ENCODE results near the gene IFT80. TPM values are rescaled to one million over a fixed set of nuclear protein-coding genes. Genes with fewer than 3 reads are reported as not detected.

The IFT80 gene
- total RNA-seq, 1 experiment from 2014 or later: 19.3 TPM

- ChIA-PET CTCF (no interaction called here), POLR2A (no interaction called here)
- Histone ChIP-seq H3K4me3 (ENCODE audit: low read depth, low read length) (no peak overlapping the region), H3K27me3 (replicated peaks; ENCODE audit: control insufficient read depth, insufficient read depth, low read length) (no peaks in the 10 kb centered on the region), H3K9me3 (no peaks in the 10 kb centered on the region), H3K4me1 (0 out of 2 replicates have a peak, but pooled peaks cover 11% of the 10 kb centered on the region), H3K36me3 (ENCODE audit: control insufficient read depth, insufficient read depth, low read length) (peaks cover 1% of the 10 kb centered on the region; the same call in 1 of the 2 replicates)
- H3K27me3 Mint-ChIP-seq (ENCODE audit: insufficient read depth, unreplicated experiment): no peaks in the 10 kb centered on the region
- H3K27ac Mint-ChIP-seq (ENCODE audit: unreplicated experiment): peak overlapping the region; percentile 22
- H3K4me1 Mint-ChIP-seq (ENCODE audit: low read depth, unreplicated experiment): peaks cover 7% of the 10 kb centered on the region
- no peak for TF ChIP-seq CTCF (IDR thresholded peaks at IDR 0.05; ENCODE audit: insufficient read depth in 1 of 2, low read depth in 1 of 2, low read length in 1 of 2, severe bottlenecking in 1 of 2, unreplicated experiment in 1 of 2)
- peaks cover 10% of the 10 kb centered on the region for H3K36me3 Mint-ChIP-seq (ENCODE audit: insufficient read depth, unreplicated experiment)
- intact Hi-C loops (cut with micrococcal nuclease; ENCODE audit: unreplicated experiment): no loop called here
- BruUV-seq (replicated peaks): no TSS peak
- no peaks in the 10 kb centered on the region for H3K9me3 Mint-ChIP-seq (ENCODE audit: unreplicated experiment)
- H3K4me3 Mint-ChIP-seq (ENCODE audit: unreplicated experiment): no peak overlapping the region
- DNase-seq: peak in 1 of 2 experiments; percentile 8
Measured at GRCh38 chr3:160374472-160374871, 24.6 kb downstream of the IFT80 start.

DNA sequence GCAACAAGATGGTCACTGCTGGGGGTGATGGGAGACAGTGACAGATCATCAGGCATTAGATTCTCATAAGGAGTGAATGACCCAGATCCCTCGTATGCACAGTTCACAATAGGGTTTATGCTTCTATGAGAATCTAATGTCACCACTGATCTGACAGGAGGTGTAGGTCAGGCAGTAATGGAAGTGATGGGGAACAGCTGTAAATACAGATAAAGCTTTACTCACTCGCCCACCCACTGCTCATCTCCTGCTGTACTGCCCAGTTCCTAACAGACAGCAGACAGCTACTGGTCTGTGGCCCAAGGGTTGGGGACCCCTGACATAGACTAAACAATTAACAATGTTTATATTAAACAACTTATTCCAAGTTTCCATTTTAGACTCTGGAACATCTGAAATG lies 25.4 kb downstream of the IFT80 start:
- ChIA-PET POLR2A (no interaction called here), CTCF (no interaction called here)
- peaks cover 1% of the 10 kb centered on the region; the same call in 1 of the 2 replicates for H3K36me3 ChIP-seq (ENCODE audit: control insufficient read depth, insufficient read depth, low read length)
- DNase-seq: no peak
- no peak overlapping the region for H3K4me3 Mint-ChIP-seq (ENCODE audit: unreplicated experiment)
- H3K4me3 ChIP-seq (ENCODE audit: low read depth, low read length): no peak overlapping the region
- no TSS peak for BruUV-seq (replicated peaks)
- H3K4me1 ChIP-seq: 0 out of 2 replicates have a peak, but pooled peaks cover 11% of the 10 kb centered on the region
- no peaks in the 10 kb centered on the region for H3K27me3 ChIP-seq (replicated peaks; ENCODE audit: control insufficient read depth, insufficient read depth, low read length)
- no peaks in the 10 kb centered on the region for H3K27me3 Mint-ChIP-seq (ENCODE audit: insufficient read depth, unreplicated experiment)
- peak overlapping the region; percentile 22 for H3K27ac Mint-ChIP-seq (ENCODE audit: unreplicated experiment)
- no peak for TF ChIP-seq CTCF (IDR thresholded peaks at IDR 0.05; ENCODE audit: insufficient read depth in 1 of 2, low read depth in 1 of 2, low read length in 1 of 2, severe bottlenecking in 1 of 2, unreplicated experiment in 1 of 2)
- intact Hi-C loops (cut with micrococcal nuclease; ENCODE audit: unreplicated experiment): no loop called here
- peaks cover 7% of the 10 kb centered on the region for H3K4me1 Mint-ChIP-seq (ENCODE audit: low read depth, unreplicated experiment)
- H3K9me3 ChIP-seq: no peaks in the 10 kb centered on the region
- H3K9me3 Mint-ChIP-seq (ENCODE audit: unreplicated experiment): no peaks in the 10 kb centered on the region
- H3K36me3 Mint-ChIP-seq (ENCODE audit: insufficient read depth, unreplicated experiment): peaks cover 10% of the 10 kb centered on the region

GRCh38 chr3:160372780-160373179 lies 26.2 kb downstream of the IFT80 start:
- intact Hi-C loops (cut with micrococcal nuclease; ENCODE audit: unreplicated experiment): no loop called here
- no peak overlapping the region for H3K4me3 ChIP-seq (ENCODE audit: low read depth, low read length)
- peaks cover 1% of the 10 kb centered on the region; the same call in 1 of the 2 replicates for H3K36me3 ChIP-seq (ENCODE audit: control insufficient read depth, insufficient read depth, low read length)
- Mint-ChIP-seq H3K9me3 (ENCODE audit: unreplicated experiment) (no peaks in the 10 kb centered on the region), H3K4me3 (ENCODE audit: unreplicated experiment) (no peak overlapping the region), H3K27me3 (ENCODE audit: insufficient read depth, unreplicated experiment) (no peaks in the 10 kb centered on the region), H3K27ac (ENCODE audit: unreplicated experiment) (no peak overlapping the region), H3K4me1 (ENCODE audit: low read depth, unreplicated experiment) (peaks cover 7% of the 10 kb centered on the region), H3K36me3 (ENCODE audit: insufficient read depth, unreplicated experiment) (peaks cover 10% of the 10 kb centered on the region)
- no peaks in the 10 kb centered on the region for H3K9me3 ChIP-seq
- ChIA-PET POLR2A (no interaction called here), CTCF (no interaction called here)
- DNase-seq: no peak
- TF ChIP-seq CTCF (IDR thresholded peaks at IDR 0.05; ENCODE audit: insufficient read depth in 1 of 2, low read depth in 1 of 2, low read length in 1 of 2, severe bottlenecking in 1 of 2, unreplicated experiment in 1 of 2): no peak
- H3K4me1 ChIP-seq: 0 out of 2 replicates have a peak, but pooled peaks cover 11% of the 10 kb centered on the region
- BruUV-seq (replicated peaks): no TSS peak
- H3K27me3 ChIP-seq (replicated peaks; ENCODE audit: control insufficient read depth, insufficient read depth, low read length): no peaks in the 10 kb centered on the region

Data from Caco-2 (cell line).